Lung (tissue), 12 donors: ENCODE data around the gene SPON1. TPM values are rescaled to one million over a fixed set of nuclear protein-coding genes. Genes with fewer than 3 reads are reported as not detected.

ENCODE experiments used
- ATAC-seq: fragments of 200-7000 bp; cut with Tn5 transposase; one replicate; pipeline ENCODE4 v1.9.1; 2020; ENCODE audit warnings: moderate number of reproducible peaks; ENCODE audit not compliant: insufficient read depth, low FRiP score
- DNase-seq, 3 donors: peaks; one replicate each; pipeline ENCODE4 v3.0.0-alpha.2; 2013 to 2017
- H3K27ac ChIP-seq, 2 donors: one replicate each; pipeline ENCODE4 v1.5.1; 2013; ENCODE audit warnings: mild to moderate bottlenecking in 2 of 2, moderate library complexity in 2 of 2, control low read depth in 1 of 2, inconsistent platforms in 1 of 2, low read depth in 1 of 2, low read length in 1 of 2
- H3K27me3 ChIP-seq, 3 donors: one replicate each; pipeline ENCODE4 v1.5.1; 2013; ENCODE audit warnings: low read length in 2 of 3; ENCODE audit not compliant: control insufficient read depth in 3 of 3, insufficient read depth in 3 of 3
- H3K36me3 ChIP-seq, 4 donors: one replicate each; pipeline ENCODE4 v1.5.1; 2013; ENCODE audit warnings: low read length in 4 of 4, mild to moderate bottlenecking in 1 of 4, moderate library complexity in 1 of 4; ENCODE audit not compliant: control insufficient read depth in 4 of 4, insufficient read depth in 4 of 4
- H3K4me1 ChIP-seq, 5 donors: one replicate each; pipeline ENCODE4 v1.5.1; 2013; ENCODE audit warnings: low read length in 5 of 5, mild to moderate bottlenecking in 2 of 5, moderate library complexity in 1 of 5; ENCODE audit not compliant: control insufficient read depth in 5 of 5, insufficient read depth in 5 of 5
- H3K4me3 ChIP-seq: one replicate; pipeline ENCODE4 v1.5.1; 2013; ENCODE audit warnings: mild to moderate bottlenecking, control low read depth, moderate library complexity
- H3K9ac ChIP-seq, 2 donors: one replicate each; pipeline ENCODE4 v1.5.1; 2013; ENCODE audit warnings: low read length in 2 of 2, control low read depth in 1 of 2; ENCODE audit not compliant: insufficient read depth in 1 of 2
- H3K9me3 ChIP-seq, 4 donors: one replicate each; pipeline ENCODE4 v1.5.1; 2013; ENCODE audit warnings: low read length in 3 of 4, mild to moderate bottlenecking in 1 of 4, moderate library complexity in 1 of 4; ENCODE audit not compliant: control insufficient read depth in 4 of 4, insufficient read depth in 3 of 4
- CTCF ChIP-seq: IDR thresholded peaks from 2 replicates; pipeline ENCODE4 v1.5.1; 2012; ENCODE audit warnings: mild to moderate bottlenecking; ENCODE audit errors: control extremely low read depth, extremely low read depth
- WGBS, 2 donors: extraction: QIAGEN DNeasy Blood & Tissue Kit; methylation state at CpG; one replicate each; pipeline ENCODE4 v1.1.7; 2013; 5-methylcytosine and 5-hydroxymethylcytosine counted together
- polyA plus RNA-seq, 2 donors: library from polyadenylated mRNA; stranded (reverse); fragments of 200-250 nt; gene quantifications; one replicate each; pipeline ENCODE4 v1.2.1, GENCODE V29; 2013
- total RNA-seq, 2 donors: library from RNA; depleted of rRNA in 1 of 2; stranded (reverse); fragments of >200 nt in 1 of 2; gene quantifications; one replicate each; pipeline ENCODE4 v1.2.1, GENCODE V29; 2014 to 2021
- donor health status: control.
- donor health status: control.
- donor health status: Bipolar disorder and iron deficiency.
- donor health status: healthy.
- donor health status: DM: yes; HTN: yes; CAD: no.

SPON1 gene
- total and polyA plus RNA-seq, 4 donors, result 8.4 to 98.6 (median 59.9) TPM

- H3K9ac ChIP-seq, result no peak overlapping the region
- peaks cover 0 to 22% (median 2%) of the 10 kb centered on the region in 5 donors for H3K4me1 ChIP-seq
- no peak overlapping the region for H3K4me3 ChIP-seq
- peak overlapping the region in 1 of 2 donors; percentile 20 for H3K27ac ChIP-seq
- no peak for ATAC-seq
- peaks cover 0 to 16% (median 3%) of the 10 kb centered on the region in 4 donors for H3K36me3 ChIP-seq
- TF ChIP-seq CTCF, result no peak
- no peaks in the 10 kb centered on the region for H3K27me3 ChIP-seq
- no peak for DNase-seq
- WGBS, 2 donors, result 72 to 74% methylated on average over 2 of the region's 2 CpGs
- no peaks in the 10 kb centered on the region for H3K9me3 ChIP-seq
Observed at GRCh38 chr11:14245444-14245843, 282.9 kb downstream of the SPON1 start.

- WGBS, 2 donors, result 16 to 41% methylated on average over 5 of the region's 5 CpGs
- H3K9me3 ChIP-seq, result no peaks in the 10 kb centered on the region
- no peak overlapping the region for H3K9ac ChIP-seq
- ATAC-seq, result no peak
- no peaks in the 10 kb centered on the region for H3K27me3 ChIP-seq
- DNase-seq, result peak; percentile 41 to 75 (median 41)
- H3K36me3 ChIP-seq, result peaks cover 0 to 12% (median under 1%) of the 10 kb centered on the region in 4 donors
- TF ChIP-seq CTCF, result no peak
- no peak overlapping the region for H3K4me3 ChIP-seq
- peaks cover 0 to 30% (median 0%) of the 10 kb centered on the region in 5 donors for H3K4me1 ChIP-seq
- no peak overlapping the region for H3K27ac ChIP-seq
Observed at GRCh38 chr11:14248580-14248981, 286.1 kb downstream of the SPON1 start.

GRCh38 chr11:14249121-14249963 is 286.8 kb downstream of the SPON1 start:
- H3K27me3 ChIP-seq, result no peaks in the 10 kb centered on the region
- peaks cover 0 to 8% (median under 1%) of the 10 kb centered on the region in 4 donors for H3K36me3 ChIP-seq
- peak; percentile 80 for TF ChIP-seq CTCF
- ATAC-seq, result peak; percentile 67
- H3K4me1 ChIP-seq, result peaks cover 0 to 38% (median 5%) of the 10 kb centered on the region in 5 donors
- no peaks in the 10 kb centered on the region for H3K9me3 ChIP-seq
- no peak overlapping the region for H3K4me3 ChIP-seq
- H3K27ac ChIP-seq, result no peak overlapping the region
- WGBS, 2 donors, result 28% methylated on average over 10 of the region's 10 CpGs
- H3K9ac ChIP-seq, result no peak overlapping the region
- DNase-seq, result peak; percentile 79 to 84 (median 81)
